Hypothalamus (tissue), 51 donors: ENCODE measurements around the gene MAD1L1.
"Not testable (repeated sequence)": the region's sequence is repeated elsewhere in the genome, so short reads cannot be mapped to it uniquely, and the experiment has no call there.

Experiments used
- DNase-seq, 51 donors: peaks; one replicate each; lab custom pipeline; 2025; lab: John Stamatoyannopoulos, UW

Gene MAD1L1

DNA sequence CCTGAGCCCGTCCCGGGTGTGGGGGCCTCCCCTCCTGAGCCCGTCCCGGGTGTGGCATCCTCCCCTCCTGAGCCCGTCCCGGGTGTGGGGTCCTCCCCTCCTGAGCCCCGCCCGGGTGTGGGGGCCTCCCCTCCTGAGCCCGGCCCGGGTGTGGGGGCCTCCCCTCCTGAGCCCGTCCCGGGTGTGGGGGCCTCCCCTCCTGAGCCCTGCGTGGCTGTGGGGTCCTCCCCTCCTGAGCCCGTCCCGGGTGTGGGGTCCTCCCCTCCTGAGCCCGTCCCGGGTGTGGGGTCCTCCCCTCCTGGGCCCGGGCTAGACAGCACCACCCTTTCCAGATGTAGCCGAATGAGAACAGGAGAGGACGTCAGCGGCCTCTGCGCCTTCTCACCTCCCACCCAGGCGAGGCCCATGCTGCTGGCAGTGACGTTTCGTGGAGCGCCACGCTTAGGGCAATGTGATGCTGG lies 405.2 kb downstream of the MAD1L1 start:
- DNase-seq = not testable (repeated sequence)

DNA sequence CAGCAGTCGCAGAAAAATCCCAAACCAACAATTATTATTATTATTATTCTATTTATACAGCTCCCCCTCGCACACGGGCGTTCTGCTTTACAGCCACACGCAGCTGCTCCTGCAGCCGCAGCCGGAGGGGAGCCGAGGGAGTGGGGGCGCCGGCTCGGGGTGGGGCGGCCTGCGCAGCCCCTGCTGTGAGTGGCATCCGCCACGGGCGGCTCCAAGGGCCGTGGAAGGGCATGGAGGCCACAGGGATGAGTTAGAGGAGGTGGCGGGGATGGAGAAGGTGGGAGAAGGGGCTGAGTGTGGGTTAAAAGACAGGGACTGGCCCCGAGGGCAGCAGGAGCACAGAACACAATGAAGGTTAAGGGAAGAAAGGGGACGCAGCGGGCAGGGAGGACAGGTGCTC lies 405.8 kb downstream of the MAD1L1 start:
- DNase-seq = not testable (repeated sequence)

GRCh38 chr7:1825897-1826741 lies 406.6 kb downstream of the MAD1L1 start:
- no peak for DNase-seq

DNA sequence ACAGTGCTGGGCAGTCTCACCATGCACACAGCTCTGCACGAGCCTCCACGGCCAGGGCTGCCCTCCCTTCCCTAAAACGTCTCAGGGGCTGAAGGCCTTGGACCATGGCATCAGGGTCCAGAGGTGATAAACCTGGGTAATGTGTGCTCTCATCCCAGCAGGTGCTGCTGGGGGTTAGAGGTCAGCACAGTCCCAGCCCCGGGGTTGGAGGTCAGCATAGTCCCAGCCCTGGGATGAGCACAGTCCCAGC lies 407.2 kb downstream of the MAD1L1 start:
- not testable (repeated sequence) for DNase-seq

- not testable (repeated sequence) for DNase-seq
Observed at GRCh38 chr7:1824882-1825646, 407.7 kb downstream of the MAD1L1 start.

- not testable (repeated sequence) for DNase-seq
Observed at GRCh38 chr7:1824151-1824881, 408.4 kb downstream of the MAD1L1 start.

- DNase-seq = no peak
Observed at GRCh38 chr7:1823376-1824150, 409.2 kb downstream of the MAD1L1 start.

DNA sequence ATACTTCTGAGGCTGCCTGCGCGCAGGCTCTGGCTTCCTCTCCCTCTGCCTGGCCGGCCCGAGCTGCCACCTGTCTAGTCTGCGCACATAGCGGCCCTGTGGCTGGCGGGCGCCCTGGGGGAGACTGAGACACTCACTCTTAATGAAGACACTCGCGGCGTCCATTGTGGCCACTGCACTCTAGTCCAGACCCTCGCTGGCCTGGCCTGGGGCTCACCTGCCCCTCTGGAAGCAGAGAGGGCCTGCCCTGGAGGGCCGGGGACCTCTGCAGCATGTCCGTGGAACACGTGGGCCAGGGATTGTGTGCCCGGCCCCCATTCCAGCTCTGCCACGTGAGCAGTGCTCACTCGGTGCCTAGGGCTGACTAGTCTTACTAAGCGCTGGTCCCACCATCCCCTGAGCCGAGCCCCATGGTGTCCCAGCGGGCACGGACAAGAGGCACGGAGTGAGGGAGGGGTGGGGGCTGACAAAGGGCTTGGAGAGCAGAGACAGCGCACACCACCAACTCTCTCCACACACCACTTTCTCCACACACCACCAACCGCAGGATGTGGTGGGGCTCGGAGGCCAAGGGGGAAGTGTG lies 413.4 kb downstream of the MAD1L1 start:
- DNase-seq = no peak

GRCh38 chr7:1818575-1819258 lies 414.0 kb downstream of the MAD1L1 start:
- no peak for DNase-seq

DNA sequence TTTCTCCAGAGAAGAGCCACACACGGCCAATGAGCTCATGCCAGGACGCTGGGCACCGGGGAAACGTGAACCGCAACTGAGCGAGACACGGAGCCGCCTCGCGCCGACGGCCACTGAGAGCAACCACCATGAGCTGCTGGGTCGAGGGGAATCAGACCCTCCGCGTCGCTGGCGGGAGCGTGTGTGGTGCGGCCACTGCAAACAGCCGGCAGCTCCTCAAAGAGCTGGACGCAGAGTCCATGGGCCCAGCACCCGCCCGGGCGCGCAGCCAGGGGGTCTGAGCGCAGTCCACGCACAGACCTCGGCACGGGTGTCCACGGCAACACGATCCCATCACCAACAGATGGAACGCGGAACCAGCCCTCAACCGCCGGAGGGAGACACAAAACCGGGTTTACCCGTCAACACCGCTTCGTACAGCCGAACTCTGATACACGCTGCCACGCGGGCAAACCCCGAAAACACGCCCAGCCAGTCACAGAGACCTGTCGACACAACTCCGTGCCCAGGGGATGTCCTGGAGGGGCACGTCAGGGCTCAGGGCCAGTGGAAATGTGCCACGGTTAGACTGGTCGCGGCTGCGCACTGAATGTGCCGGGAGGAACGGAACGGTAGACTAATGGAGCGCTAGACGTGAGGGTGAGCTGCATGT lies 415.6 kb downstream of the MAD1L1 start:
- no peak for DNase-seq

DNA sequence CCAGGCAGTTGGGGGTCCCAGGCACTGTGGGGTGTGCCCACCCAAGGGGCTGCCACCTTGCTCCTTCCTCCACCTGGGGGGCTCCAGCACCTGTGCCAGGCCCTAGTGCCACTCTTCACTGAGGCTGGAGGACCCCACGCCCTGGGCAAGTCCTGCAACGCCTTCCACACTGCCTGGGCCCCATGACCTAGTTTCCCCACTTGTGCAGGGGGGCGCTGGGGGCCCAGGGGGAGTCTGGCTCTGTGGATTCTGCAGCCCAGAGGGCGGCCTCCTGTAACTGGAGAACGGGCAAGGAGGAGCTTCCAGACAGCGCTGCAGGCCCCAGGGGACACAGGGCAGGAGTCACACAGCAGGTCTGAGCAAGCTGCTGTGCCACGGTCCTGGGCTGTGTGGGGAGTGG lies 416.3 kb downstream of the MAD1L1 start:
- not testable (repeated sequence) for DNase-seq

GRCh38 chr7:1815551-1816281 lies 417.0 kb downstream of the MAD1L1 start:
- not testable (repeated sequence) for DNase-seq

- DNase-seq = no peak
Observed at GRCh38 chr7:1815051-1815481, 417.7 kb downstream of the MAD1L1 start.

DNA sequence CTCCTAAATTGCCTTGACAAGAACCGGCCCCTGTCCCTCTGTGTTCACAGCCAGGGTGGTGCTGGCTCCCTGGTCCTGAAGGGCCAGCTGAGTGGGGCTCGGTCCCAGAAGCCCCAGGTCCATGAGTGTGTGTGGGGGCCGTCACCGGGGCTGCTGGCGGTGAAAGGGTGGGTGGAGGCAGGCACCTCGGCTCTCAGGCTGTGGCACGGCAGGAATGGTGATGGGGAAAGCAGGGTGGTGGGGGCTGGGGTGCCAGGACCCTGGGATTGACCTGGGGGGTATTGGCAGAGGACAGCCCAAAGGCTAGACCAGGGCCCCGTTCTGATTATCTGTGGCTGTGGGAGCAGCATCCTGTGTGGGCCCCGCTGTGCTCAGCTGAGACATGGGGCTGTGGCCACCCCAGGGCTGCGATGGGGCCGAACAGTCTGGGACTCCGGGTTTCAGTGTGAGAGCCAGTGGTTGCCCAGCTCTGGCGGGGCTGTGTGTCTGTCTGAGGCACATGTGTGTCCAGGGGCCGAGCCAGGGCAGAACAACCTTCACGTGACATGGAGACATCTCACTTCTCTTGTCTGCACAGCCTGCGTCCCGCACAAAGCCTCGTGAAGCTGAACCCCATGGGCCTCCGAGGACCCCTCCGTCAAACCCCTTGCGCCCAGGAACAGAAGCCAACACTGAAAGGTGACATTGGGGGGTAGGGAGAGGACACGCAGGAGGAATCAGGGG lies 418.5 kb downstream of the MAD1L1 start:
- no peak for DNase-seq

- no peak for DNase-seq
Observed at GRCh38 chr7:1813394-1814088, 419.2 kb downstream of the MAD1L1 start.

DNA sequence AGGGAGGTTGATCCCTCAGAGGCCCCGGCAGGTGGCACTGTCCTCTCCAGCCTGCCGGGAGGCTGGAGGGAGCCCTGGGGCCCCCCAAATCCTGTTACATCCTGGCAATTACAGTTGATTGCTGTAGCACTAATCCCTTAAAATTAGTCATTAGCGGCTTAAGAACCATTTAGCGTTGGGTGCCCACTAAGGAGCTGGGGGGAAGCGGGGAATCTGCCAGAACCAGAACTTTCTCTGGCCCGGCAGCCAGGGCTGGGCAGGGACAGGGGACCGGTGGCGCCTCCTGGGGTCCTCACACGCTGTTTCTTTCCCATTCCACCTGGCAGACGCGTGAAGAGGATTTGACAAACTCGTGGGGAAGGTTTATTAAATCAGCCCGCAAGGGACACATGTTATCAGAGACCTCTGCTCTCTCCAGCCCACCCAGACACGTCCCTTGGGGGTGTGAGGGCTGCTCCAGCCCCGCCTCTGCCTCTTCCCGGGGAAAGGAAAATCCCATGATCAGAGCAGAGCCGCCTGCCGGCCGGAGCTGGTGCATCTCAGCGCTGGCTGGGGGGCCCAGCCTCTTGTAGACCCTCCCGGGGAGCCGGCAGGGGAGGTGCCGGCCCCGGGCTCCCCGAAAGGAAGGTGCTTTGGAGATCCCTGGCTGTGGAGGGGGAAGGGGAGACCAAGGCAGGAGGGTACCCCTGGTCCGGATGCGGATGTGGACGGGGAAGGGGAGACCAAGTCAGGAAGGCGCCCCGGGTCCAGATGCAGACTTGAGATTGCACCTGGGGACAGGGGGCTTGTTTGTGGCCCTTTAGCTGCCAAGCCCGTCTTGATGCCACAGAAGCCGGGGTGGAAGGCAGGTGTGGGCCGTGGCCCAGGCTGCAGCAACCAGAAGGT lies 420.0 kb downstream of the MAD1L1 start:
- DNase-seq = no peak
